HCT116 (cell line): Measurements from ENCODE around the gene OMP.

Experiments
- CTCF ChIP-seq, 3 experiments: fragments of 200-600 bp in 1 of 3; sonication (generic) in 1 of 3; IDR thresholded peaks in 2 of 3; conservative IDR thresholded peaks in 1 of 3; 2 replicates each; pipeline ENCODE4 v1.5.1; 2012 to 2017; ENCODE audit warnings: low read depth in 2 of 3, low read length in 2 of 3, antibody characterized with exemption in 1 of 3, borderline replicate concordance in 1 of 3, control low read depth in 1 of 3, mild to moderate bottlenecking in 1 of 3, mixed read lengths in 1 of 3, mixed run types in 1 of 3, moderate library complexity in 1 of 3; ENCODE audit not compliant: insufficient read depth in 1 of 3
- EZH2 ChIP-seq: fragments of 200-600 bp; sonication (generic); IDR thresholded peaks from 2 replicates; pipeline ENCODE4 v1.6.1; 2017; ENCODE audit warnings: antibody characterized with exemption, mixed run types
- EZH2phosphoT487 ChIP-seq: fragments of 200-600 bp; IDR thresholded peaks from 2 replicates; pipeline ENCODE4 v1.6.1; 2018; ENCODE audit warnings: antibody characterized with exemption, borderline replicate concordance
- MAX ChIP-seq: IDR thresholded peaks from 2 replicates; pipeline ENCODE4 v1.6.1; 2012
- POLR2A ChIP-seq: IDR thresholded peaks from 2 replicates; pipeline ENCODE4 v1.7.0; 2011; ENCODE audit warnings: borderline replicate concordance; ENCODE audit not compliant: insufficient read depth, insufficient read length; ENCODE audit errors: extremely low read depth
- POLR2AphosphoS5 ChIP-seq: IDR thresholded peaks from 2 replicates; pipeline ENCODE4 v1.6.1; 2011; ENCODE audit warnings: mild to moderate bottlenecking, low read depth, low read length, moderate library complexity
- SIN3A ChIP-seq: IDR thresholded peaks from 2 replicates; pipeline ENCODE4 v1.6.1; 2012; ENCODE audit warnings: low read depth
- YY1 ChIP-seq: IDR thresholded peaks from 2 replicates; pipeline ENCODE4 v1.6.1; 2011; ENCODE audit warnings: low read length, low read depth, moderate library complexity, mild to moderate bottlenecking; ENCODE audit not compliant: insufficient replicate concordance; ENCODE audit errors: extremely low read depth
- ZNF274 ChIP-seq: fragments of 200-500 bp; sonication (Bioruptor generic); IDR thresholded peaks from 2 replicates; pipeline ENCODE4 v1.6.1; 2014; ENCODE audit warnings: mild to moderate bottlenecking, low read depth, low read length, inconsistent platforms
- TF ChIP-seq, protein P1 (sequence below): IDR thresholded peaks from 2 replicates; pipeline ENCODE4 v1.6.1; 2012; ENCODE audit warnings: low read depth

GRCh38 chr11:77084581-77085191 lies 18.0 kb upstream of the OMP start:
- TF ChIP-seq CTCF (IDR thresholded peaks at IDR 0.05 in 2 of 3, conservative IDR thresholded peaks at IDR 0.05 in 1 of 3; ENCODE audit: borderline replicate concordance in 1 of 3, insufficient read depth in 1 of 3, low read depth in 2 of 3, low read length in 2 of 3) (no peak), POLR2AphosphoS5 (no peak), ZNF274 (no peak), EZH2 (no peak), POLR2A (no peak), EZH2phosphoT487 (no peak), MAX (no peak), YY1 (no peak), SIN3A (no peak)
- TF ChIP-seq, protein P1, sequence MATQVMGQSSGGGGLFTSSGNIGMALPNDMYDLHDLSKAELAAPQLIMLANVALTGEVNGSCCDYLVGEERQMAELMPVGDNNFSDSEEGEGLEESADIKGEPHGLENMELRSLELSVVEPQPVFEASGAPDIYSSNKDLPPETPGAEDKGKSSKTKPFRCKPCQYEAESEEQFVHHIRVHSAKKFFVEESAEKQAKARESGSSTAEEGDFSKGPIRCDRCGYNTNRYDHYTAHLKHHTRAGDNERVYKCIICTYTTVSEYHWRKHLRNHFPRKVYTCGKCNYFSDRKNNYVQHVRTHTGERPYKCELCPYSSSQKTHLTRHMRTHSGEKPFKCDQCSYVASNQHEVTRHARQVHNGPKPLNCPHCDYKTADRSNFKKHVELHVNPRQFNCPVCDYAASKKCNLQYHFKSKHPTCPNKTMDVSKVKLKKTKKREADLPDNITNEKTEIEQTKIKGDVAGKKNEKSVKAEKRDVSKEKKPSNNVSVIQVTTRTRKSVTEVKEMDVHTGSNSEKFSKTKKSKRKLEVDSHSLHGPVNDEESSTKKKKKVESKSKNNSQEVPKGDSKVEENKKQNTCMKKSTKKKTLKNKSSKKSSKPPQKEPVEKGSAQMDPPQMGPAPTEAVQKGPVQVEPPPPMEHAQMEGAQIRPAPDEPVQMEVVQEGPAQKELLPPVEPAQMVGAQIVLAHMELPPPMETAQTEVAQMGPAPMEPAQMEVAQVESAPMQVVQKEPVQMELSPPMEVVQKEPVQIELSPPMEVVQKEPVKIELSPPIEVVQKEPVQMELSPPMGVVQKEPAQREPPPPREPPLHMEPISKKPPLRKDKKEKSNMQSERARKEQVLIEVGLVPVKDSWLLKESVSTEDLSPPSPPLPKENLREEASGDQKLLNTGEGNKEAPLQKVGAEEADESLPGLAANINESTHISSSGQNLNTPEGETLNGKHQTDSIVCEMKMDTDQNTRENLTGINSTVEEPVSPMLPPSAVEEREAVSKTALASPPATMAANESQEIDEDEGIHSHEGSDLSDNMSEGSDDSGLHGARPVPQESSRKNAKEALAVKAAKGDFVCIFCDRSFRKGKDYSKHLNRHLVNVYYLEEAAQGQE, result no peak
